BLaER1 treated with 17β-estradiol and CSF1 and Interleukin-3, amounts not matched to agents 10 nM and 100 nM (cell line): ENCODE results near the gene SUPT3H.

Experiments used
- H3K27ac ChIP-seq, 11 experiments: shearing (Covaris generic); formaldehyde crosslinking; 2 replicates each; pipeline ENCODE4 v1.8.1; 2022
- H3K27me3 ChIP-seq, 11 experiments: shearing (Covaris generic); formaldehyde crosslinking; 2 replicates each; pipeline ENCODE4 v1.8.1; 2022
- H3K36me3 ChIP-seq, 11 experiments: shearing (Covaris generic); formaldehyde crosslinking; 2 replicates each; pipeline ENCODE4 v1.8.1; 2022
- H3K4me1 ChIP-seq, 10 experiments: shearing (Covaris generic); formaldehyde crosslinking; 2 replicates each; pipeline ENCODE4 v1.8.1; 2022
- H3K4me2 ChIP-seq, 11 experiments: shearing (Covaris generic); formaldehyde crosslinking; 2 replicates each; pipeline ENCODE4 v1.8.1; 2022
- H3K4me3 ChIP-seq, 10 experiments: shearing (Covaris generic); formaldehyde crosslinking; 2 replicates each; pipeline ENCODE4 v1.8.1; 2022
- H3K9ac ChIP-seq, 11 experiments: shearing (Covaris generic); formaldehyde crosslinking; 2 replicates each; pipeline ENCODE4 v1.8.1; 2022
- H3K9me3 ChIP-seq, 11 experiments: shearing (Covaris generic); formaldehyde crosslinking; replicated peaks in 1 of 11; 2 replicates each; pipeline ENCODE4 v1.8.1; 2022
- H4K20me1 ChIP-seq, 11 experiments: shearing (Covaris generic); formaldehyde crosslinking; 2 replicates each; pipeline ENCODE4 v1.8.1; 2022
- Cebpa-rat ChIP-seq, 11 experiments: shearing (Covaris generic); IDR thresholded peaks; 2 replicates each; pipeline ENCODE4 v1.8.1; 2022

Gene SUPT3H

DNA sequence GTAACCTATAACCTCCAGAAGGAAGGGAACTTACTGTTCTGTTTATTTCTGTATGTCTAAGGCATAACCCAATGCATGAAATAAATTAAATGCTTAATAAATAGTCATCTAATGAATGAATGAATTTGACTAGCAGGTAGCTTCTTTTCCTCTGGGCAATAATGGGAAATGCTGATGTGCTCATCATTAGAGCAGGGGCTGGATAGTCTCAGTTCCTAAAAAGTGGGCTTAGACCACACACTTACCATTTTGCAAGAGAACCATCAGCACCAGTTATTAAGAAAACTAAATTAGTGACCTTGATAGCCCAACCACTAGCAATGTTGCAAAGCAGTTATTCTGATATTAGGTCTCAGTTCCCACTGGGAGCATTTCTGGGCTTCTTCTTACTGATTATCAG, 540.5 kb downstream of the SUPT3H start:
- Histone ChIP-seq H4K20me1 (no peaks in the 10 kb centered on the region), H3K9ac (no peak overlapping the region), H3K4me3 (no peak overlapping the region), H3K4me2 (no peak overlapping the region), H3K36me3 (no peaks in the 10 kb centered on the region), H3K9me3 (no peaks in the 10 kb centered on the region), H3K4me1 (peaks cover 0 to under 1% (median 0%) of the 10 kb centered on the region in 10 experiments; a peak in 2 of 20 replicates), H3K27ac (no peak overlapping the region), H3K27me3 (no peaks in the 10 kb centered on the region)
- no peak for TF ChIP-seq Cebpa-rat (IDR thresholded peaks at IDR 0.05)

DNA sequence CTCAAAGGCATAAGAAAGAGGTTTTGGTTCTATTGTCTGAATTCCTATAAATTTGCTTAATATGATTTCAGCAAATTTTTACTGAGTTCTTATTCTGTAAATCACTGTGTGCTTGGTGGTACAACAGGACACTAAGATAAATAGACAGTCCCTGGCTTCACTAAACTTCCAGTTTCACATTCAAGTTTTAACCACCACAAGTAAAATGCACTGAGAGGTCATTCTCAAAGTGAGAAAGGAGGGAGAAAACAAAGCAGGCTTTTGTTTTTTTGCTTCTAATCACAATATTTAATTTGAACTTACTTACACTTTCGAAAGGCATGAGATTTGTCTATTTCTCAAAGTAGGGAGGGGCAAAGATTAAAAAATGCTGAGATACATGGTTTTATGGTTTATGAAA, 544.5 kb downstream of the SUPT3H start:
- no peak overlapping the region for H3K4me2 ChIP-seq
- no peaks in the 10 kb centered on the region for H4K20me1 ChIP-seq
- H3K4me3 ChIP-seq = no peak overlapping the region
- no peaks in the 10 kb centered on the region for H3K36me3 ChIP-seq
- H3K4me1 ChIP-seq = peaks cover 16 to 25% (median 20%) of the 10 kb centered on the region in 10 experiments
- no peaks in the 10 kb centered on the region for H3K27me3 ChIP-seq
- no peak for TF ChIP-seq Cebpa-rat (IDR thresholded peaks at IDR 0.05)
- no peak overlapping the region for H3K9ac ChIP-seq
- H3K9me3 ChIP-seq = no peaks in the 10 kb centered on the region
- no peak overlapping the region for H3K27ac ChIP-seq

DNA sequence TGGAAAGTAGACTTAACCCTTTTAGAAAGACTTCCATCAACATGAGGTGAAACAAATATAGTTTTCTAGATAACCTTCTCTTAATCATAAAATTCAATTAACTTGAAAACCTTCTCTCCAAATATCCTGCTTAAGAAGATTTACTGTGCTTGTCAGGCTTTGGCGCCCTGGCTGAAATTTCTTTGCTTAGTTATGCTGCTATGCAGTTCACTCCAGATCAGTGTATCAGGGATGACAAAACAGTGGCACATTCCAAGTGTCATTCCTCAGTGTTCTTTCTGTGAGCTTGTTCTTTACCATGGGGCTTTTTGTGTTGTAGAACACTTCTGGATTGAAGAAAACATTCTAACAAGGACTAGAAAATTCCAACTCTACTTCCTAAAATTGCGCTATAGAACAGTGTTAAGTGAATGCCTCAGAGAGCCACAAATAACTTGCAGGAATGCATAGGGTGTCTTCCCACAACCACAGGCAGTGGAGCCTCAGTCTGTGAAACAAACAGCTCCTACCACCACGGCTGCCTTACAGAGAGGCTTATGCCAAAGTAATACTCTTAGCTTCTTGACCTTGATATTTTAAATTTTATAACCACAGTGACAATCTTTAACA, 546.6 kb downstream of the SUPT3H start:
- Histone ChIP-seq H3K9ac (no peak overlapping the region), H3K36me3 (no peaks in the 10 kb centered on the region), H3K9me3 (no peaks in the 10 kb centered on the region), H3K4me2 (no peak overlapping the region), H4K20me1 (no peaks in the 10 kb centered on the region), H3K27me3 (no peaks in the 10 kb centered on the region), H3K4me3 (no peak overlapping the region), H3K4me1 (peaks cover 16 to 25% (median 20%) of the 10 kb centered on the region in 10 experiments), H3K27ac (no peak overlapping the region)
- TF ChIP-seq Cebpa-rat (IDR thresholded peaks at IDR 0.05) = no peak

DNA sequence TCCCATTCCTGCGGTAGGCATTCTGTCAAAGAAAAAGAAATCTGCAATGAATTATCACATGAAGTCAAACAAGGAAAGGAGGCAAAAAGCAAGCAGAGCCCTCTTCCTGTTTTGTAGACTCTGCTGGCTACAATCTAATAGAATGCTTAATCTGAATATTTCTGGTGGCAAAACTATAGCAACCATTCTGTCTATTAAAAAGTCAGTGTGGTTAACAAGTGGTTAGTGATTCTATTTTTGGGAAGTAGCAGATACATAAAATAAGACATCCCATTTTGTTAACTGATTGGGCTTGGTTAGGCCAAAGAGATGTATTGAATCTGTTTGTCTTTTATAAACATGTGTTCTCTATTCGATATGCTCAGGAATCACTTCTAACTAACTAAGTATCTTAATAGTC, 547.9 kb downstream of the SUPT3H start:
- Histone ChIP-seq H3K4me1 (peaks cover 16 to 25% (median 20%) of the 10 kb centered on the region in 10 experiments), H3K27ac (no peak overlapping the region), H4K20me1 (no peaks in the 10 kb centered on the region), H3K36me3 (no peaks in the 10 kb centered on the region), H3K9ac (no peak overlapping the region), H3K9me3 (no peaks in the 10 kb centered on the region), H3K4me2 (peak overlapping the region; percentile 4 to 56 (median 35); a peak in 18 of 22 replicates), H3K4me3 (no peak overlapping the region), H3K27me3 (no peaks in the 10 kb centered on the region)
- no peak for TF ChIP-seq Cebpa-rat (IDR thresholded peaks at IDR 0.05)

DNA sequence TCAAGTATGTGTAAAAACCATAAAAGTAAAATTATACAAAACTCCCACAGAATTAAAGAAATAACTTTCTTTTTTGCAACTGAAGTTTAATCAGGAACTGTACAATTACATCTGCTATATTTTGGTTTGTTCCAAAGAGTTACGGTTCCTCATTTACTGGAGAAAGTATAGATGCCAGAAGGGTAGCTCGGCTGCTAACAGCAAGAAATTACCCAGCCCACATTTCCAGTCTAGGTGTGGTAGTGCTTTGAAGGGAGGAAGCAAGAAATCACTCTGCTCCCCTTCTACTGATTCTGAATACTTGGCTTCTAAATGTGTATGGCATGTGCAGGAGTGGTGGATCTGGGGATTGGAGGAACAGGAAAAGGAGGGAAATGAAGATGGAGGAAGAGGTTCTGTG, 549.0 kb downstream of the SUPT3H start:
- Histone ChIP-seq H3K9me3 (no peaks in the 10 kb centered on the region), H3K4me1 (peaks cover 16 to 25% (median 20%) of the 10 kb centered on the region in 10 experiments), H3K27me3 (no peaks in the 10 kb centered on the region), H3K4me2 (peak overlapping the region; percentile 4 to 56 (median 35); a peak in 11 of 22 replicates), H3K27ac (no peak overlapping the region), H4K20me1 (no peaks in the 10 kb centered on the region), H3K36me3 (no peaks in the 10 kb centered on the region), H3K4me3 (no peak overlapping the region), H3K9ac (no peak overlapping the region)
- TF ChIP-seq Cebpa-rat (IDR thresholded peaks at IDR 0.05) = no peak

DNA sequence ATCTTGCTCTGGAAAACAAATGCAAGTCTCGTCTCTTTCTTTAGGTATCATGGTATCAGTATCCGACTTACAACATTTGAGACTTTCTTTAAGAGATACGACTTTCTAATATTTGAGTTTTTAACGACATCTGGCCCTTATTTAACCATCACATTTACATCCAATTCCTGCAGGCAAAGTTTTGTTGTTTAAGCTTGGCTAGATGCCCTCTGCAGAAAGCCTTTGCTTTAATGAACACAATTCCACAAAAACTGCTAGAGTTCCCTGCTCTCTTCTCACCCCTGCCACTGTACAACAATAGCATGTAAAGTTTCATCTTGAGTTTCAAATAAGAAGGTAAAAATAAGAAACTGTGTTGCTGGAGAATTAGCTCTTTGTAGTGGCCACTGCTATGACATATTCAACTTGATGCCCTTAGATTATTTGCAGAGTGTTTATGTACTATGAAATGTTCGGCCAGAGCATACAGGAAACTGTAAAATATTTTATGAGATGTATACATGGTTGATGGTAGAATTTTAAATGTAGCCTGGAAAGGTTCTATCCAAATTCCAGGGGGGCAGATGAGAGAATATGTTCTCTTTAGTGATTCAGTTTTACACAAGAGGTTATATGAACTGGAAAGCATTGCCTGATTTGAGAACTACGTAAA, 551.6 kb downstream of the SUPT3H start:
- H3K9ac ChIP-seq = no peak overlapping the region
- no peaks in the 10 kb centered on the region for H3K36me3 ChIP-seq
- no peaks in the 10 kb centered on the region for H3K27me3 ChIP-seq
- no peaks in the 10 kb centered on the region for H3K9me3 ChIP-seq
- no peaks in the 10 kb centered on the region for H4K20me1 ChIP-seq
- TF ChIP-seq Cebpa-rat (IDR thresholded peaks at IDR 0.05) = no peak
- no peak overlapping the region for H3K4me2 ChIP-seq
- H3K4me1 ChIP-seq = peaks cover 13 to 19% (median 15%) of the 10 kb centered on the region in 10 experiments; a peak in 19 of 20 replicates
- no peak overlapping the region for H3K4me3 ChIP-seq
- H3K27ac ChIP-seq = no peak overlapping the region

DNA sequence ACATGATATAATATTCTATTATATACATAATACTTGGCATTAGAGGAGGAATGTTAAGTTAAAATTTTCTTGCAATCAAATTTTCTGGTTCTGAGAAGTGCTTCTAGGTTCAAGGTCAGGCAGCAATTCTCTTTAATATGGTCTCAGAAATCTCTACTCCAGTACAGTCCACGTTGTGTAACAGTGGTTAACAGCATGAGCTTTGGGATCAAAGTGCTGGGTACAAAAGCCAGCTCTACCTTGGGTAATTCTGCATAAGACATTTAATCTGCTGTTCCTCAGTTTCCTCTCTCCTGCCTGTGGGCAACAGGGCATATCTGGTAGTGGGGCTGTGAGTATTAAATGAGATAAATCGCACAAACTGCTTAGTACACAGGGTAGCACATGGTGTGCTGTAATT, 552.5 kb downstream of the SUPT3H start:
- no peak overlapping the region for H3K27ac ChIP-seq
- no peak for TF ChIP-seq Cebpa-rat (IDR thresholded peaks at IDR 0.05)

DNA sequence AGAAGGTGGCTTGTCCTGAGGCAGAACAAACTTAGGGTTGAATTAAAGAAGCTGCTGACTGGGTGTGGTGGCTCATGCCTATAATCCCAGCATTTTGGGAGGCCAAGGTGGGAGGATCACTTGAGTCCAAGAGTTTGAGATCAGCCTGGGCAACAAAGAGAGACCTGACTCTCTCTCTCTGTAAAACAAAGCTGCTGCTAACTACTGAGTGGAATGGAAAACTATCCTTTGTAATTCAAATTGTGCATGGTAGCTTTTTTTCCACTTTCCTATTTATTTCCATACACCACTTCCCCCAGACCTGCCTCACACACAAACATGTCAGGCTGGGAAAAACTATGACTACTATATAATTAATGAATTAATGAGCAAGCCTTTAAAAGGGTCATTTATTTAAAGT, 553.2 kb downstream of the SUPT3H start:
- Histone ChIP-seq H3K36me3 (no peaks in the 10 kb centered on the region), H3K27ac (no peak overlapping the region), H3K27me3 (no peaks in the 10 kb centered on the region), H3K4me1 (peaks cover 6 to 27% (median 9%) of the 10 kb centered on the region in 10 experiments; a peak in 19 of 20 replicates), H3K4me3 (no peak overlapping the region), H3K9me3 (no peaks in the 10 kb centered on the region), H3K4me2 (no peak overlapping the region), H4K20me1 (no peaks in the 10 kb centered on the region), H3K9ac (no peak overlapping the region)
- no peak for TF ChIP-seq Cebpa-rat (IDR thresholded peaks at IDR 0.05)

More for the DNA sequence above, 552.5 kb downstream of the SUPT3H start:
- no peaks in the 10 kb centered on the region for H3K9me3 ChIP-seq
- no peak overlapping the region for H3K4me3 ChIP-seq
- H3K4me2 ChIP-seq = no peak overlapping the region
- H3K9ac ChIP-seq = no peak overlapping the region
- H3K4me1 ChIP-seq = peaks cover 13 to 27% (median 15%) of the 10 kb centered on the region in 10 experiments; a peak in 19 of 20 replicates
- H4K20me1 ChIP-seq = no peaks in the 10 kb centered on the region
- no peaks in the 10 kb centered on the region for H3K36me3 ChIP-seq
- no peaks in the 10 kb centered on the region for H3K27me3 ChIP-seq

DNA sequence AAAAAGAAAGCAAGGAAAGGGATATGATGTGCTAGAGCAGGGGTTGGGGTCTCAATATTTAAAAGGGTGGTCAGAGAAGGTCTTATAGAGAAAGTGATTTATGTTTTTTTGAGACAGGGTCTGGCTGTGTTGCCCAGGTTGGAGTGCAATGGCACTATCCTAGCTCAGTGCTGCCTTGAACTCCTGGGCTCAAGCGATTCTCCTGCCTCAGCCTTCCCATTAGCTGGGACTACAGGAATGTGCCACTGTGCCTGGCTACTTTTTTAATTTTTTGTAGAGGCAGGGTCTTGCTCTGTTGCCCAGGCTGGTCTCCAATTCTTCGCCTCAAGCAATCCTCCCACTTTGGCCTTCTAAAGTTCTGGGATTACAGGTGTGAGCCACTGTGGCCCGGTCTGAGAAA, 557.0 kb downstream of the SUPT3H start:
- Histone ChIP-seq H3K9me3 (no peaks in the 10 kb centered on the region; a peak in 1 of 22 replicates), H3K9ac (no peak overlapping the region; a peak in 1 of 22 replicates), H3K27ac (peak overlapping the region in 2 of 11 experiments; percentile 18 to 39; a peak in 3 of 22 replicates), H4K20me1 (no peaks in the 10 kb centered on the region), H3K4me2 (peak overlapping the region in 2 of 11 experiments; percentile 14 to 43; a peak in 4 of 22 replicates), H3K4me3 (no peak overlapping the region), H3K27me3 (no peaks in the 10 kb centered on the region), H3K4me1 (peaks cover 0 to 14% (median 0%) of the 10 kb centered on the region in 10 experiments; a peak in 5 of 20 replicates), H3K36me3 (no peaks in the 10 kb centered on the region)
- no peak for TF ChIP-seq Cebpa-rat (IDR thresholded peaks at IDR 0.05)
